Activated CD4-positive, CD25-positive, alpha-beta regulatory T cell treated with anti-CD3 and anti-CD28 coated beads, Interleukin-2, amount 50 U/mL, for 16 hours (primary cell): ENCODE results near the gene PCSK1.
"Not testable (repeated sequence)": the region's sequence is repeated elsewhere in the genome, so short reads cannot be mapped to it uniquely, and the experiment has no call there.

ENCODE experiments used
- DNase-seq: peaks from one replicate; pipeline ENCODE4 v3.0.0-alpha.2; 2020; ENCODE audit warnings: low read depth, low spot score

Gene PCSK1

GRCh38 chr5:96426831-96427230 lies 6.2 kb downstream of the PCSK1 start:
- DNase-seq, result no peak

- DNase-seq, result no peak
Measured at GRCh38 chr5:96425443-96425842, 7.6 kb downstream of the PCSK1 start.

- no peak for DNase-seq
Measured at GRCh38 chr5:96415897-96416296, 17.2 kb downstream of the PCSK1 start.

GRCh38 chr5:96412868-96413449 lies 20.1 kb downstream of the PCSK1 start:
- no peak for DNase-seq

- DNase-seq, result no peak
Measured at GRCh38 chr5:96410013-96410412, 23.0 kb downstream of the PCSK1 start.

GRCh38 chr5:96408841-96409538 lies 24.1 kb downstream of the PCSK1 start:
- DNase-seq, result no peak

- DNase-seq, result no peak
Measured at GRCh38 chr5:96408210-96408777, 24.8 kb downstream of the PCSK1 start.

- no peak for DNase-seq
Measured at GRCh38 chr5:96407436-96407835, 25.6 kb downstream of the PCSK1 start.

- DNase-seq, result no peak
Measured at GRCh38 chr5:96404191-96404867, 28.7 kb downstream of the PCSK1 start.

- no peak for DNase-seq
Measured at GRCh38 chr5:96402500-96402899, 30.5 kb downstream of the PCSK1 start.

GRCh38 chr5:96396878-96397277 lies 36.2 kb downstream of the PCSK1 start:
- no peak for DNase-seq

GRCh38 chr5:96395295-96395694 lies 37.8 kb downstream of the PCSK1 start:
- not testable (repeated sequence) for DNase-seq

- no peak for DNase-seq
Measured at GRCh38 chr5:96391921-96392320, 41.1 kb downstream of the PCSK1 start.

GRCh38 chr5:96388176-96388575 lies 44.9 kb downstream of the PCSK1 start:
- no peak for DNase-seq

GRCh38 chr5:96387616-96388015 lies 45.4 kb downstream of the PCSK1 start:
- DNase-seq, result no peak

GRCh38 chr5:96385538-96385937 lies 47.5 kb downstream of the PCSK1 start:
- DNase-seq, result no peak

GRCh38 chr5:96384353-96384752 lies 48.7 kb downstream of the PCSK1 start:
- no peak for DNase-seq

GRCh38 chr5:96381526-96381925 lies 51.5 kb downstream of the PCSK1 start:
- no peak for DNase-seq

GRCh38 chr5:96379896-96380295 lies 53.2 kb downstream of the PCSK1 start:
- no peak for DNase-seq

- DNase-seq, result no peak
Measured at GRCh38 chr5:96377597-96377996, 55.5 kb downstream of the PCSK1 start.

- DNase-seq, result no peak
Measured at GRCh38 chr5:96377167-96377566, 55.9 kb downstream of the PCSK1 start.

- no peak for DNase-seq
Measured at GRCh38 chr5:96374653-96375052, 58.4 kb downstream of the PCSK1 start.

GRCh38 chr5:96373381-96373733 lies 59.7 kb downstream of the PCSK1 start:
- no peak for DNase-seq
